GM11168 (cell line): ENCODE results near the gene RFESD.
"Not testable (repeated sequence)": the region's sequence is repeated elsewhere in the genome, so short reads cannot be mapped to it uniquely, and the experiment has no call there.

ENCODE experiments used
- in situ Hi-C: fragments of 300-500 bp; cut with MboI; formaldehyde crosslinking; loops from one replicate; pipeline ENCODE4 v1.12.0; 2022; ENCODE audit warnings: low sequenced_read_pairs; ENCODE audit not compliant: unreplicated experiment

Gene RFESD

GRCh38 chr5:95701074-95701473 lies 54.5 kb downstream of the RFESD start:
- in situ Hi-C loops = no loop called here

- in situ Hi-C loops = no loop called here
Observed at GRCh38 chr5:95704150-95704549, 57.6 kb downstream of the RFESD start.

- in situ Hi-C loops = not testable (repeated sequence)
Observed at GRCh38 chr5:95706196-95706595, 59.6 kb downstream of the RFESD start.

GRCh38 chr5:95707055-95707454 lies 60.5 kb downstream of the RFESD start:
- in situ Hi-C loops = no loop called here
